8988T (cell line): Measurements from ENCODE around the gene ARHGEF25.
A peak's percentile ranks its signal among the peaks of the same experiment; 100 is the strongest.
"Not testable (repeated sequence)": the region's sequence is repeated elsewhere in the genome, so short reads cannot be mapped to it uniquely, and the experiment has no call there.

ENCODE experiments used
- DNase-seq: peaks from one replicate; pipeline ENCODE4 v3.0.0; 2011

The ARHGEF25 gene

DNA sequence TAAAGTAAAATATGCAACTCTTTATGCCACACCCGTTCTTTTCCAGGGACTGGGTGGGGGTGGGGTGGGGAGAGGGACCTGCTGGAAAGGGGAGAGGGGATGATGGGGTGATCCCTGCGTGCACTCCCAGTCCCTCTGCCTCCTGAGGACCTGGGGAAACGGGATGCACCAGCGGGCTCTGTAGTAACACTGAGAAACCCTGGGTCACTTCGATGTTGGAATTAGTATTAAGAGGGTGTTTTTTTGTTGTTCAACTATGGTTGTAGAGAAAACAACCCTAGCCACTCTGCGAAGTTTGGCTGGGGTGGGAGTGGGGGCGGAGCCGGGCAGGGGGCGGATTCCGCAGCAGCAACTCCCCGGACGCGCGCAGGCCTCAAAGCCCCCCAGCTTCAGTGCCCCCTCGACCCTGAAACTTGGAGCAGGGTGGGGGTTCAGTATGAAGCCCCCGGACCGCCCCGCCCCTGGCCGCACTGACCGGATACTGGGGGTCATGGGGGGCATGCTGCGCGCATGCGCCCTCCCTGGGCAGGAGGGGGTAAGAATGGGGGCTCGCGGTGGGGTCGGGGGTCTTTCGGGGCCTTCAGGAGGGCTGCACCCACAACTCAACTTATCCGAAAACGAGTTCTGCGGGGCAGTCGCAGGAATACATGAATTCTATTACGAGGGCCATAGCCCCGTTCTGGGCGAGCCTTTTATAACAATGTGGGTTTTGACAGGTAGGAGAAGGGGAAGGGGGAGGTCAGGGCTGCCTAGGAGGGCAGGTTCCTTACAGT, 1.3 kb upstream of the ARHGEF25 start:
- peak; percentile 37 for DNase-seq

DNA sequence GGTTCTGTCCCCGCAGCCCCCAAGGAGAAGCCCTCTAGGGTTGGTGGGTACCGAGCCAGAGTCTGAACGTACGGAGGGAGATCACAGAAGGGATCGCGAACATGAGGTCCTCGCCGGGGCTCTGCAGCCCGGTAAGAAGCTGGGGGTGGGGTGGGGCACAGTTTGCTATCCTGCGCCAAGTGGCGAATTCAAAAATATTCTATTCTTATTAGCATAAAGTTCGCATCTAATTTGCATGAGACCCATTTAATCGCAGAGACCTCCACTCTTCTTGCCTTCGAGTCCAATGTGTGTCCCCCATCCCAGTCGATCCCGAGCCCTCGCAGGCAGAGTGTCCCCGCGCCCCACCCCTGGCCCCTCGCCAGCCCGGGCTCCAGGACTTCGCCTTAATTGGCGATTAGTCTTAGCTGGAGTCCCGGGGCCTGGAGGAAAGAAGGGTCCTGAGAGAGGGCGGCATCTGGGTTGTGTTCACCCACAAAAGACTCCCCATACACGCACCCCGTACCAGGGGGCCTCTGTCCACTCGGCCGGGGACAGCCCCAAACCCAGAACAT, 604 bp upstream of the ARHGEF25 start:
- DNase-seq: peak; percentile 22

DNA sequence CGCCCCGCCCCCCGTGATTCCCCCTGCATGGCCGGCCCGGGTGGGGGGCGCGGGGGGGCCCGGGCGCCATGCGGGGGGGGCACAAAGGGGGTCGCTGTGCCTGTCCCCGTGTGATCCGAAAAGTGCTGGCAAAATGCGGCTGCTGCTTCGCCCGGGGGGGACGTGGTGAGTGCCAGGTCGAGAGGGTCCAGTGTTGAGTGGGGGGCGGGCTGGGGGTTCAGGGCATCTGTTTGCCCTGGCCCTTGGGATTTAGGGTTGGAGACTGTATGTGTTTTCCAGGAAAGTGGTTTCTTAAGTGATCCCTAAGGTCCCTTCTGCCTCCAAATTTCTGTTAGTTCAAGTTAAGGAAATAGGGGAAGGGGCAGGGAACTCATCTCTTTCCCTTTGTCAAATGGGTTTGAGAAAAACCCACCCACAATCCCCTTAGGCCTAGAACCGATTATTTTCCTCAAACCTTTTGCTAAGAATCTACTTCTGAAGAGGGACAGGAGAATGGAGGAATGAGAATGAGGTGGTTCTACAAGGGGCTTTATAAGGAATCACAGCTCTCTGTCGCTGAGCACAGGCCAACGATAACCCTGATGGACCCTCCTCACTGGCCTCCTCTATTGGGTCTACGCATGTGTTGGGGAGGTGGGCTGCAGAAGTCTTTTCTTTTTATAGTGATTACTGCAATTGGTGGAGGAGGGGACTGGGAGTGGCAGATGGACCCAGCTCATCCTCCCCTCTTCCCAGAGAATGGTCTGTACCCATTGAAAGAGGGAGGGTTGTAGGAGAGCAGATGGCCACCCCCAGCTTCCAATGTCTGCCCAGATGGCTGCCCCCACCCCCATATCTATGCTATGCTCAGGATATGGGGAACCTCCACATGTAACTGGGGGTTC, 834 bp downstream of the ARHGEF25 start:
- DNase-seq: peak; percentile 46

DNA sequence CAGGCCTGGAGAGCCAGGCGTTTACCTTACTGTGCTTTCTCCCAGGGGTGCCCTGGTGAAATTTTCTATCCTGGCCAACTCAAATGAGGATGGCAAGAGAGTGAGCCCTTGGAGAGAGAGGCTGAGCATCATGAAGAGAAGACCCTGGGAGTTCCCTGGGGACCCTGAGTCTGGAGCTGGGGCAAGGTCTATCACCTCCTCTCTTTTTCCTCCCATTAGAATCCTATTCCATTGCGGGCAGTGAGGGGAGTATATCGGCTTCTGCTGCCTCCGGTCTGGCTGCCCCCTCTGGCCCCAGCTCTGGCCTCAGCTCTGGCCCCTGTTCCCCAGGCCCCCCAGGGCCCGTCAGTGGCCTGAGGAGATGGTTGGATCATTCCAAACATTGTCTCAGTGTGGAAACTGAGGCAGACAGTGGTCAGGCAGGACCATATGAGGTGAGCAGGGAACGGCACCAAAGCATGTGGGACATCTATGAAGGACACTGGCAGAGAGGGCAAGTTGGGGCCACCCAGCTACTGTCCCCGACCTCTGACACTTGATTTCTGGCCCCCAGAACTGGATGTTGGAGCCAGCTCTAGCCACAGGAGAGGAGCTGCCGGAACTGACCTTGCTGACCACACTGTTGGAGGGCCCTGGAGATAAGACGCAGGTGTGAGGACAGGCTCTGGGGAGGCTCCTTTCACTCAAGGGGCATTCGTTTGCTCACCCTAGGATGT, 1.6 kb downstream of the ARHGEF25 start:
- DNase-seq: peak; percentile 26

DNA sequence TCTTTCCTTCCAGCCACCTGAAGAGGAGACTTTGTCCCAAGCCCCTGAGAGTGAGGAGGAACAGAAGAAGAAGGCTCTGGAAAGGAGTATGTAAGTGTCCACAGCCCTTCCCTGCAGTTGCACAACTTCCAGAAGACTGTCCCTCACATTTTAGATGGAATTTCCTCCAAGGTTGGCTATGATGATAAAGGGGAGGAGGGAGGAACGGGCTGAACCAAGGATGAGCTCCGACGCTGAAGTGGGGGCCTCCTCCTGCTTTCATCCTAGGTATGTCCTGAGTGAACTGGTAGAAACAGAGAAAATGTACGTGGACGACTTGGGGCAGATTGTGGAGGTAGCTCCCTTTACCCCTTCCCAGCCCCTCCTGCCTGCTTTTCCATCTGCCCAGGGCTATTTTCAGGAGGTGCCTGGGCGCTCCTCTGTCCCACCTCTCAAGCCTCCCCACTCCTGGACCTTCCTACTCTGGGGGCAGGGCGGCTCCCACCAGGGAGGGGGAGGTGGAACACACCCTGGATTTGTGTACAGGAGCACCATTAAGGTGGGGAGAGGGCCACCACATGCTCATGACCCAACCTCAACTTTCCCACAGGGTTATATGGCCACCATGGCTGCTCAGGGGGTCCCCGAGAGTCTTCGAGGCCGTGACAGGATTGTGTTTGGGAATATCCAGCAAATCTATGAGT, 2.3 kb downstream of the ARHGEF25 start:
- no peak for DNase-seq

DNA sequence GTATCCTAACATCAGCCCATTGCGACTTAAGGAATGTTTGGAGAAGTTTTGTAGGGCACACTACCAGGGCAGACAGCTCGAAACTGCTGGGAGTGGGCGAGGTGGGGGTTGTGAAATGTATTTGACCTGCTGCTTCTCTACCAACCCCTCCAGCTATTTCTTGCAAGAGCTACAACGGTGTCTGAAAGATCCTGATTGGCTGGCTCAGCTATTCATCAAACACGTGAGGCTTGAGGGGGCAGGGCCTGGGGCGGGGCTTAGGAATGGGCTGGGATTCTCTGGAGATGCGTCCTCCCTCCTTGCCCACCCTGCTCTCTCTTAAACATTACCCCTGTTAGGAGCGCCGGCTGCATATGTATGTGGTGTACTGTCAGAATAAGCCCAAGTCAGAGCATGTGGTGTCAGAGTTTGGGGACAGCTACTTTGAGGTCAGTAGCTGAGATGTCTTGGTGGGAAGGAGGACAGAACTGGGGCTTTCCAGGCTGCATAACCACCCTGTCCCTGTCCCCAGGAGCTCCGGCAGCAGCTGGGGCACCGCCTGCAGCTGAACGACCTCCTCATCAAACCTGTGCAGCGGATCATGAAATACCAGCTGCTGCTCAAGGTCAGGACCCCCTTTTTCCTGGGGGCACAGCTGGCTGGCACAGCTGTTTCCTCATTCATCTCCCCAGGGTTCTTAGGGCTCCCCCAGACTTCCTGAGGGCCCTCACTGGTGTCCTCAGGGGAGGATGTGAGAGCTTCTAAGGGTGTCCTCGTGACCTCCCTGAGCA, 3.1 kb downstream of the ARHGEF25 start:
- DNase-seq: peak; percentile 60

DNA sequence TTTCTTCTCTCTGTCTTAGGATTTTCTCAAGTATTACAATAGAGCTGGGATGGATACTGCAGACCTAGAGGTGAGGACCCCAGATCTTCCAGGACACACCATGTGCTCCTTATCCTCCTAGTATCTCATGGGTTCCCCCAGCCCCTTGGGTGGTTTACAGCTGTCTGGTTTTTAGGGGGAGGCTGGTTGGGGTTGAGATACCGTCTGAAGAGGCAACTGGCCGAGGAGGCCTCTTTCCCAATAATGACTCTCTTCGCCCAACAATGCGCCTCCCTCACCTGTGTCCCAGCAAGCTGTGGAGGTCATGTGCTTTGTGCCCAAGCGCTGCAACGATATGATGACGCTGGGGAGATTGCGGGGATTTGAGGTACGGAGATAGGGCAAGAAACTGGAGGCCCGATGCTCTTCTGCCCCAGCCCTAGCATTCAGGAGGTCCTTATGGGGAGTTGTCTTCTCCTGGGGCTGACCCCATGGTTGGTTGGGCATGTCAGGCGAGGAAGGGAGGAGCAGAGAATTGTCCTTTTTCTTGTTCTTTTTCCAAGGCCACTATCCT, 3.8 kb downstream of the ARHGEF25 start:
- no peak for DNase-seq

DNA sequence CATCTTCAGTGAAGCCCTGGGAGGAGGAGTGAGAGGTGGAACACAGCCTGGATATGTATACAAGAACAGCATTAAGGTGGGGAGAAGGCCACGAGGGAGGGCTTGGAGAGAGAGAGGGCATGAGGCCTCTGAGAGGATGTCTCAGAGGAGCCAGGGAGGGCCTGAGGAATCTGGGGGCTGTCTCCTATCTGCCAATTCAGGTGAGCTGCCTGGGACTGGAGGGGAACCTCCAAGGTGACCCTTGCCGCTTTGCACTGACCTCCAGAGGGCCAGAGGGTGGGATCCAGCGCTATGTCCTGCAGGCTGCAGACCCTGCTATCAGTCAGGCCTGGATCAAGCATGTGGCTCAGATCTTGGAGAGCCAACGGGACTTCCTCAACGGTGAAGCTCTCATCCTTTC, 4.4 kb downstream of the ARHGEF25 start:
- no peak for DNase-seq

DNA sequence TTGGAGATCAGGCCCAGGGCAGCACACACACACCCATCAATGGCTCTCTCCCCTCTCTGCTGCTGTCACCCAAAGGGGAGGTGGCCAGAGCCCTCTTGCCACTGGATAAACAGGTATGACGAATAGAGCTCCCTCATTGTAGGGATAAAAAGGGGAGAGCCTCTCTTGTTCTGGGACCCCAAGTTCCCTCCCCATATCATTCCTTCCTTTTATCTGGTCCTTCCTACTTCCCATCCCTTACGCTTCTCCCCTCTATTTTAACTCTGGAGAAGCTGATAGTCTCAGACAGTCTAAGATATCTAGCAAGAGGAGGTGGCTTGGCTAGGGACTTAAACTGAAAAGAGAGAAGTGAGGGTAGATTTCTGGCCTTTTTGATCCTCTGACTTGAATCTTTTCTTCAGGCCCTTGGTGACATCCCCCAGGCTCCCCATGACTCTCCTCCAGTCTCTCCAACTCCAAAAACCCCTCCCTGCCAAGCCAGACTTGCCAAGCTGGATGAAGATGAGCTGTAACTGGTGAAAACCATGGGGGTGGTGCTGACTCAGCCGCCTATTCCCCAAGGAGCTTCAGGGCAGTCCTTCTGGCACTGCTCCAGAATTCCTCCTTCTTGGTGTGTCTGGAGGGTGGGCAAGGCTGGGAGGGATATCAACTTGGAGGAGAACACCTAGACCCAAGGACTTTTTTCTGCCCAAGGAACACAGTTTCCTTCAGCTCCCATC, 5.3 kb downstream of the ARHGEF25 start:
- DNase-seq: peak; percentile 28

DNA sequence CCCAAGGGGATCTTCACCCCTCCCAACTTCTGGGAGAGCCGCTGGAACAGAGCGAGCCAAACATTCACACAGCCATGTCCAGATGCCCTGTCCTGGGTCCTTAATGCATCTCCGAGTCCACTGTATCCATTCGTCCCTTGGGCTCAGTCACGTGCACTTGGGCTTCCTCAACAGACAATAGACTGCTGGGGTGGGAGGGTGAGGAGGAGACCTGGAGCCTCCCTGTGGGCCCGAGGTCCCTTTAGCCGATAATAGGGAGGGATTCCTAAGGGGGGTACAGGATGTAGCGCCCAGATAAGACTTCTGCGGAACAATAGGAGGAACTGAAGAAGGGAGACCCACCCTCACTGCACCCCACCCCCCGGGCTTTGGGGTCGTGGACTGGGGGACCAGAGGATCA, 6.7 kb downstream of the ARHGEF25 start:
- no peak for DNase-seq

DNA sequence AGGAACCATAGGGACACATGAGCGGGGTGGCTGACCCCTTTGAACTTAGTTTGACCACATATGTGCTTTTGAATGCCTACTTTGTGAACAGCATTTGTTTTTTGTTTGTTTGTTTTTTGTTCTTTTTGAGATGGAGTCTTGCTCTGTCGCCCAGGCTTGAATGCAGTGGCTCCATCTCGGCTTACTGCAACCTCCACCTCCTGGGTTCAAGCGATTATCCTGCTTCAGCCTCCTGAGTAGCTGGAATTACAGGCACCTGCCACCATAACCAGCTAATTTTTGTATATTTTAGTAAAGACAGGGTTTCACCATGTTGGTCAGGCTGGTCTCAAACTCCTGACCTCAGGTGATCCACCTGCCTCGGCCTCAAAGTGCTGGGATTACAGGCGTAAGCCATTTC, 7.2 kb downstream of the ARHGEF25 start:
- not testable (repeated sequence) for DNase-seq

DNA sequence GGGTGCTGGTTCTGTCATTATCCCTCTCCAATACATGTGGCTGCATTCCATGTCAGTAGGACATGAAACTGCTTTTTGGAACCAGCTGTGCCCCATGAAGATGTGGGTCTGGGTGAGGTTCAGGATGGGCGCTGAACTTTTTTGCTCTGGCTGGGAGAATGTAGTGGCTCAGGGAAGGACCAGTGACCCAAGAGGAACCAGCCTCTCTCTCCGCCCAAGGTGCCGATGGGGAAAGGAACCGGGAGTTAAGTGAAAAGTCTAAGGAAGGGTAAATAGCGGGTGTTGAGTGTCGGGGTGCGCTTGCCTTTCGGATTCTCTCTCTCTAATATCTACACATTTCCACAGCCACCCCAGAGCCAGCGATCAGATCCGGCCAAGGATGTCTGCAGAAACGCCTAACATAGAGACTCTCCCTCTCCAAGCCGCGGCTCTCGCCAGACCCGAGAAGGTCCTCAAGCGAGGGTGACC, 7.8 kb downstream of the ARHGEF25 start:
- no peak for DNase-seq

DNA sequence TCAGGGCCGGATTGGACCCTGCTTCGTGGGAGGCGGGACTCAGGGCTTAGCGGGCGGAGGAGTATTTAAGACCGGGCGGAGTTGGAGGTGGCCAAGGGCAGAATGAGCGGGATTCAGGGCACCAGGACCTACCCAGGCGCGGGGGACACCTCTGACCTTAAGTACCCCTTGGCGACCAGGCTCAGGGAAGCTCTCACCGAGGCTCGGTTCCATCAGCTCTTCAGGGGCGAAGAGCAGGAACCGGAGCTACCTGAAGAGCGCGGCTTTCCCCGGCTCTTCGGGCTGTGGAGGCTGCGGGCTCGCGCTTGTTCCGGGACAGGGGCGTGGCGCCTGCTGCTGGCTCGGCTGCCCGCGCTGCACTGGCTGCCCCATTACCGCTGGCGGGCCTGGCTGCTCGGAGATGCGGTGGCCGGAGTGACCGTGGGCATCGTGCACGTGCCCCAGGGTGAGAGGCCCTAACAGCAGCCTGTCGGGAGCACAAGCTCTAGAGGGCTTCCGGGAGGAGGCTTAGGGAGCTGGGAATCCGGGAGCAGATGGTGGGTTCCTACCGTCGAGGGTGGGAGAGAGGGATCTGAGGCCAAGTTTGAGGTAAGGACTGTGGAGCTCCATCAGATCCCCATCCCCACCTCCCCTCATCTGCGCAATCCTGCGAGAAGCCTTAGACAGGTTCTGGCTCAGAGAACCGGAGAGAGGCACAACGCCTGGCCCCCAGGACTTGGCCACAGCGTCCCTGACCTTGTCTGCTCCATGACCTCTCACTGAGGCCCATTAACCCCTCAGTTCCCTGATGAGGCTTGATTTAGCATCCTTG, 8.4 kb downstream of the ARHGEF25 start:
- DNase-seq: no peak

DNA sequence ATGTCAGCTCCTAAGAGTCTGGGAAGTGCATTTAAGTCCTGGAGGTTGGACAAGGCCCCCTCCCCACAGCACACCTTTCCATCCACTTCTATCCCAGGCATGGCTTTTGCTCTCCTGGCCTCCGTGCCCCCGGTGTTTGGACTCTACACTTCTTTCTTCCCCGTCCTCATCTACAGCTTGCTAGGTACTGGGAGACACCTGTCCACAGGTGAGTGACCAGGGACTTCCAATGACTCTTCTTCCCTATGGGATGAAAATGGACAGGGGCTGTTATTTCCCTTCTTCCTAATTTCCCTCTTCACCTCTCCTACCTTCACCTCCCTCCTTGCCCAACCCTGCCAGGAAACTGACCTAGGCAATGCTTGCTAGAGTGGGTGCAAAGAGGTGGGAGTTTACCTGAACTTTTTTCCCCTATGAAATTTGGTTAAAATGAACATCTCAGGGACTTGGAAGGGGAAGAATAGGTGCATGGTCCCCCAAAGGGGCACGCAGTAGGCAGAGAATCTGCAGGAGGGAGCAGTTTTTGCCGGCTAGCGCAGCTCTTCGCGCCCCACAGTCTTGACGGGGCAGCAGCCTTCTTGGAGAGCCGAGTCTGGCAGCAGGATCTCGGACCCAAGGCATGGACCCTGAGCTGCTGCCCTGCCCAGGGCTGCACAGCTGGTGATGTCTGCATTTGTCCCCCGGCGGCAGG, 9.2 kb downstream of the ARHGEF25 start:
- DNase-seq: no peak

DNA sequence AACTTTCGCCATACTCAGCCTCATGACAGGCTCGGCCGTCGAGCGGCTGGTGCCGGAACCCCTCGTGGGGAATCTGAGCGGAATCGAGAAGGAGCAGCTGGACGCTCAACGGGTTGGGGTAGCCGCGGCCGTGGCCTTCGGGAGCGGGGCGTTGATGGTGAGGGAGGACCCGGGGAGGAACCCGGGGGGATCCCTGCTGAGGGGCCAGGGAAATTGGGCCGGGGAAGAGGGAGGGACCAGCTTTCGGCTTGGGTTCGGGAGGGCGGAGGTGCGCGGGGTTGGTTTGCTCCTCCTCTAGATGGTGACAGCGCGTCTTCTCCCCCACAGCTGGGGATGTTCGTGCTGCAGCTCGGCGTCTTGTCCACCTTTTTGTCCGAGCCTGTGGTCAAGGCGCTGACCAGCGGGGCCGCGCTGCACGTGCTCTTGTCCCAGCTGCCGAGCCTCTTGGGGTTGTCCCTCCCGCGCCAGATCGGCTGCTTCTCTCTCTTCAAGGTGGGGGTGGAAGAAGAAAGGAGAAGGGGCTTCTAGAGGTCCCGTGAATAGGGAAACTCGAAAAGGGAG, 9.8 kb downstream of the ARHGEF25 start:
- peak; percentile 40 for DNase-seq

DNA sequence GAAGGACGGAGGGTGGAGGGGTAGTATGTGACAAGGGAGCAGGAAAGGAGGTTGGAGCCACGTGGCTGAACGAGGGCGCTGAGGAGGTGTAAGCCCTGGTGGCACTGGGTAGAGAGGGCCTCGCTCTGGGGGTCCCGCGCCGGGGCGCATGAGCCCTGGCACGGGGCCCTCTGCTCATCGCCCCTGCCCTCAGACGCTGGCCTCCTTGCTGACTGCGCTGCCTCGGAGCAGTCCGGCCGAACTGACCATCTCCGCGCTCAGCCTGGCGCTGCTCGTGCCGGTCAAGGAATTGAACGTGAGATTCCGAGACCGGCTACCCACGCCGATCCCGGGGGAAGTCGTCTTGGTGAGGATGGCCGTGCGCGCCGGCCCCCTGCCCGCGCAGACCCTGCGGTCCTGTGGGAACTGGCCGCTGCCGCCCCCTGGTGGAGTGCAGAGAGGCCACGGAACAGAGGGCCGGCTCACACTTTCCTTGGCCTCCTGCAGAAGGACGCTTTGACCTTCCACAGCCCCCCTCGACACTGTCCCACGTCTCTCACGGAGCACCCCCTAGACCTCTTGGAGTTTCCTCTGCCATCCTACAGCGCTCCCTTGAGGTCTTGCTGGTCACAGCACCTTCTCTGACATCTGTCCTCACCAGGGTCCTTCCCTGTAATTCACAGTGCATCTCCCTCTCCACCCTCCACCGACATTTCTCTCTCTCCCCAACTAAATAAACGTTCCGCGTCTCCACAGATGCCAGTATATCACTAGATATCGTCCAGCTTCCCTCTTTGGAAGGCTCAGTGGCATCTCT, 10.5 kb downstream of the ARHGEF25 start:
- DNase-seq: peak; percentile 92

DNA sequence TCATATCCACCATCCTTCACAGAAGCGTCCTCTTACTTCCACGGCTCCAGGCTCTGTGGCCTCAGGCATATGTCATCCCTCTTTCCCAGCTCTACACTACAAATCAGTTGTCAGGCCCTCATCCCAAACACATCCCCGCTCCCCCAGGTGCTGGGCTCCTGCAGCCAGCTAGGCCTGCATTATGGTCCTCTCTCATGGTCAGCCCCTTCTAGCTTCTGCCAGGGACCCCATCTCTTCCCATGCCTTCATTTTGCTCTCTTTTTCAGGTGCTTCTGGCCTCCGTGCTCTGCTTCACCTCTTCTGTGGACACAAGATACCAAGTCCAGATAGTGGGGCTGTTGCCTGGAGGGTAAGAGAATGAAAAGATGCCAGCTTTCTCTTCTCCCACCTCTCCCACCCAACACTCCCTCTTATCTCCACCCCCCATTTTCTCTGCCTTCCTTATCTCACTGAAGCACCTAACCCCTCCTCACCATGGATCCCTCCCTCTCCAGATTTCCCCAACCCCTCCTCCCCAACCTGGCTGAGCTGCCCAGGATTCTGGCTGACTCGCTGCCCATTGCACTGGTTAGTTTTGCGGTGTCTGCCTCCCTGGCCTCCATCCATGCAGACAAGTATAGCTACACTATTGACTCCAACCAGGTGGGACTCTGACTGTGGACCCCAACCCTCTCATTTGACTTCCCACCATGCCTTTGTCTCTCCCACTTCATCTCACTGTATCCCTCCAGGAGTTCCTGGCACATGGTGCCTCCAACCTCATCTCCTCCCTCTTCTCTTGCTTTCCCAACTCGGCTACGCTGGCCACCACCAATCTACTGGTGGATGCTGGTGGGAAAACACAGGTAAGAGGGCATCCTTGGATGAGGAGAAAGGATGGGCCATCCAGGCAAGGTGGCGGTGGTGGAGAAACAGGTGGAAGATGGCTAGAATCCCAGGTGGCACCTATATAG, 11.3 kb downstream of the ARHGEF25 start:
- DNase-seq: peak; percentile 28
